Progenitor cell of endocrine pancreas (in vitro differentiated cells): ENCODE results near the gene POGZ. TPM values are rescaled to one million over a fixed set of nuclear protein-coding genes. Genes with fewer than 3 reads are reported as not detected.

ENCODE experiments used
- DNase-seq: peaks from one replicate; pipeline ENCODE4 v3.0.0; 2021; ENCODE audit warnings: low spot score; ENCODE audit not compliant: unreplicated experiment
- H3K27ac Mint-ChIP-seq: 2 replicates; pipeline ENCODE4 v1.8.0; 2021; ENCODE audit warnings: mild to moderate bottlenecking, moderate library complexity, mixed read lengths
- H3K27me3 Mint-ChIP-seq: 2 replicates; pipeline ENCODE4 v1.8.0; 2021; ENCODE audit warnings: mixed read lengths
- H3K36me3 Mint-ChIP-seq: 2 replicates; pipeline ENCODE4 v1.8.0; 2022; ENCODE audit warnings: mixed read lengths; ENCODE audit not compliant: insufficient read depth
- H3K4me1 Mint-ChIP-seq: 2 replicates; pipeline ENCODE4 v1.8.0; 2021; ENCODE audit warnings: low read depth, mixed read lengths
- H3K4me3 Mint-ChIP-seq: 2 replicates; pipeline ENCODE4 v1.8.0; 2021; ENCODE audit warnings: low read depth, mild to moderate bottlenecking, moderate library complexity, mixed read lengths
- H3K9me3 Mint-ChIP-seq: 2 replicates; pipeline ENCODE4 v1.8.0; 2021; ENCODE audit warnings: low read depth, mixed read lengths
- CTCF ChIP-seq: fragments of 200-600 bp; sonication (generic); IDR thresholded peaks from one replicate; pipeline ENCODE4 v1.5.0; 2021; ENCODE audit warnings: antibody characterized with exemption, mild to moderate bottlenecking; ENCODE audit not compliant: unreplicated experiment
- total RNA-seq: library from RNA; stranded (reverse); gene quantifications from 2 replicates; pipeline ENCODE4 v1.2.1, GENCODE V29; 2021

Gene POGZ
- total RNA-seq, 1 donor from 2014 or later: 188 TPM

- Mint-ChIP-seq H3K4me1 (peaks cover 5% of the 10 kb centered on the region), H3K36me3 (no peaks in the 10 kb centered on the region), H3K4me3 (peak overlapping the region; percentile 78), H3K27ac (peak overlapping the region; percentile 94), H3K27me3 (no peaks in the 10 kb centered on the region), H3K9me3 (no peaks in the 10 kb centered on the region)
- no peak for TF ChIP-seq CTCF
- peak; percentile 25 for DNase-seq
These were observed 13.8 kb upstream of the POGZ start for GRCh38 chr1:151472856-151473731.

DNA sequence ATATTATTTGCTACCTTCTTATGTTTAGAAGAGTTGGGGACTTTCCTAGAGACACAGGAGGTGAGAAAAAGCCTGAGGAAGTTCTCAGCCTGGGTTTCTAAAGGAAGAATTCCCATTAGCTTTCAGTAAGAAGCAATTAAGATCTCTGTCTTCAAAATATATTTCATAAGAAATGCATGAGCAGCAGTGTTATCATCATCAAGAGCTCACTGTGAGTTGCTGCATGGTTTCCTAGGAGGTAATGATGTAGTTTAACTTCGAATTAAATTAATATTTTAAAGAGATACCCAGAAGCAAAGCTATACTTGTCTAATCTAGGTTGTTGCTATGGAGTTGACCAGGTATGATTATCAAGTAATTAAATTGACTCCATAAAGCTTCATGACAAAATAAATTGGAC, 5.7 kb upstream of the POGZ start:
- no peak for DNase-seq
- H3K27me3 Mint-ChIP-seq: peaks cover 8% of the 10 kb centered on the region
- H3K36me3 Mint-ChIP-seq: no peaks in the 10 kb centered on the region
- no peak overlapping the region for H3K4me3 Mint-ChIP-seq
- H3K4me1 Mint-ChIP-seq: no peaks in the 10 kb centered on the region
- no peaks in the 10 kb centered on the region for H3K9me3 Mint-ChIP-seq
- no peak for TF ChIP-seq CTCF
- no peak overlapping the region for H3K27ac Mint-ChIP-seq

GRCh38 chr1:151461694-151462093, 2.4 kb upstream of the POGZ start:
- Mint-ChIP-seq H3K36me3 (no peaks in the 10 kb centered on the region), H3K27ac (no peak overlapping the region), H3K4me1 (peaks cover 4% of the 10 kb centered on the region), H3K9me3 (no peaks in the 10 kb centered on the region), H3K4me3 (no peak overlapping the region), H3K27me3 (peaks cover 8% of the 10 kb centered on the region)
- no peak for TF ChIP-seq CTCF
- no peak for DNase-seq

GRCh38 chr1:151458802-151459330, 428 bp downstream of the POGZ start:
- Mint-ChIP-seq H3K36me3 (peaks cover 1% of the 10 kb centered on the region), H3K4me3 (peak overlapping the region; percentile 74), H3K27me3 (peaks cover 8% of the 10 kb centered on the region), H3K27ac (peak overlapping the region; percentile 93), H3K9me3 (no peaks in the 10 kb centered on the region), H3K4me1 (peaks cover 7% of the 10 kb centered on the region)
- peak; percentile 43 for DNase-seq
- TF ChIP-seq CTCF: no peak

DNA sequence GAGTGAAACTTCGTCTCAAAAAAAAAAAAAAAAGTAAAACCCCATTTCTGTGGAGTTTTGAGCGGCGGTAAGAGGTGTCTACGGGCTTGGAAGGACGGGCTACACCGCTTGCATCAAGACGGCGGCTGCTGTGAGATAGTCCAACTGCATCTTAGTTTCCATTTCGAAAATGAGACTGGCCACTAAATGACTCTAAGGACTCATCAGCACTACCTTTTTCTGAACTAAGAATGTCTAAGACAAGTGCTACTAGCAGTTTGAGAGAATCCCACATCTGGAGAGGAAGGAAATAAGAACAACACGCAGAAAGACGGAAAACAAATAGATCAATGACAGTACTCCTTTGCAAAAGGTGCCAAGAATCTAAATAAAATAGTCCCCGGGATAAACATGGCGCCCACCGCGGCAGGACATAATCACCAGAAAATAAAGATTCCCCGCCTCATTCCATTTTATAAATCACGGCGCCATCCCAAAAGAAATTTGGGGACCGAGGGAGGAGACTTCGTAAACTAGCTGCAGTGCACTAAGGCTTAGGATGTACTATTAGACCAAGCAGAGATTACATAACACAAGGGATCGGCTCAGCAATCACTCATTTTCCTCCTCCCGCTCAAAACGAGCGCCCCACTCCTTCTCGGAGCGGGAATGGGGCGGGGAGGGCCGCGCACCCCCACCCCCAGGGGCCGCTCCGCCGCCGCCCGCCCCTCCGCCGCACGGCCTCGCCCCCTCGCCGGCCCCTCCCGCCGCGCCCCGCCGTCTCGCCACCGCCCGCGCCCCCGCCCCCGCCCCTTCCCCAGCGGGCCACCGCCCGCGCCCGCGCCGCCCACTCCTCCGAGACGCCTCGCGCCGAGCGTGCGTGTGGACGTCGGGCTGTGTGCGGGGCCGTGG, 1.1 kb downstream of the POGZ start:
- peak; percentile 48 for DNase-seq
- Mint-ChIP-seq H3K9me3 (no peaks in the 10 kb centered on the region), H3K4me3 (peak overlapping the region; percentile 84), H3K27ac (peak overlapping the region; percentile 98), H3K4me1 (peaks cover 7% of the 10 kb centered on the region), H3K27me3 (peaks cover 8% of the 10 kb centered on the region), H3K36me3 (peaks cover 4% of the 10 kb centered on the region)
- no peak for TF ChIP-seq CTCF
